Endothelial cell (in vitro differentiated cells): Measurements from ENCODE around the gene TMEM88. TPM values are rescaled to one million over a fixed set of nuclear protein-coding genes. Genes with fewer than 3 reads are reported as not detected.
A peak's percentile ranks its signal among the peaks of the same experiment; 100 is the strongest.

Experiments
- DNase-seq: peaks from one replicate; pipeline ENCODE4 v3.0.0; 2021; ENCODE audit warnings: low spot score
- H3K27ac Mint-ChIP-seq: one replicate; pipeline ENCODE4 v1.8.0; 2021; ENCODE audit warnings: mixed read lengths, inconsistent platforms; ENCODE audit not compliant: unreplicated experiment
- H3K27me3 Mint-ChIP-seq: one replicate; pipeline ENCODE4 v1.8.0; 2021; ENCODE audit warnings: mild to moderate bottlenecking, moderate library complexity, mixed read lengths, inconsistent platforms; ENCODE audit not compliant: unreplicated experiment
- H3K36me3 Mint-ChIP-seq: one replicate; pipeline ENCODE4 v1.8.0; 2021; ENCODE audit warnings: mild to moderate bottlenecking, low read depth, mixed read lengths, inconsistent platforms; ENCODE audit not compliant: unreplicated experiment
- H3K4me1 Mint-ChIP-seq: one replicate; pipeline ENCODE4 v1.8.0; 2021; ENCODE audit warnings: mild to moderate bottlenecking, mixed read lengths, inconsistent platforms; ENCODE audit not compliant: unreplicated experiment
- H3K4me3 Mint-ChIP-seq: one replicate; pipeline ENCODE4 v1.8.0; 2021; ENCODE audit warnings: mild to moderate bottlenecking, mixed read lengths, inconsistent platforms; ENCODE audit not compliant: unreplicated experiment
- H3K9me3 Mint-ChIP-seq: one replicate; pipeline ENCODE4 v1.8.0; 2021; ENCODE audit warnings: mixed read lengths, inconsistent platforms; ENCODE audit not compliant: unreplicated experiment
- CTCF ChIP-seq: fragments of 200-600 bp; sonication (generic); IDR thresholded peaks from one replicate; pipeline ENCODE4 v1.5.0; 2021; ENCODE audit warnings: antibody characterized with exemption; ENCODE audit not compliant: unreplicated experiment
- total RNA-seq: library from RNA; stranded (reverse); fragmentation: NEBNext Ultra II Directional; extraction: Animal tissue kit (Norgen Biotek cat#: 25700); gene quantifications from one replicate; pipeline ENCODE4 v1.2.1, GENCODE V29; 2021; ENCODE audit not compliant: unreplicated experiment

Gene TMEM88
- total RNA-seq, 1 donor from 2014 or later = 13.6 TPM

- TF ChIP-seq CTCF = no peak
- Mint-ChIP-seq H3K4me3 (peak overlapping the region; percentile 97), H3K36me3 (peaks cover 9% of the 10 kb centered on the region), H3K27me3 (peaks cover 43% of the 10 kb centered on the region), H3K27ac (peak overlapping the region; percentile 99), H3K9me3 (no peaks in the 10 kb centered on the region), H3K4me1 (peaks cover 50% of the 10 kb centered on the region)
- DNase-seq = peak; percentile 65
Measured at GRCh38 chr17:7835814-7836595, 18.9 kb upstream of the TMEM88 start.

- peak; percentile 96 for DNase-seq
- peaks cover 14% of the 10 kb centered on the region for H3K36me3 Mint-ChIP-seq
- peak overlapping the region; percentile 99 for H3K27ac Mint-ChIP-seq
- peaks cover 55% of the 10 kb centered on the region for H3K4me1 Mint-ChIP-seq
- peaks cover 46% of the 10 kb centered on the region for H3K27me3 Mint-ChIP-seq
- no peak for TF ChIP-seq CTCF
- peak overlapping the region; percentile 97 for H3K4me3 Mint-ChIP-seq
- no peaks in the 10 kb centered on the region for H3K9me3 Mint-ChIP-seq
Measured at GRCh38 chr17:7836596-7837407, 18.1 kb upstream of the TMEM88 start.

GRCh38 chr17:7837408-7838088 is 17.3 kb upstream of the TMEM88 start:
- H3K27ac Mint-ChIP-seq = peak overlapping the region; percentile 99
- no peak for TF ChIP-seq CTCF
- H3K4me3 Mint-ChIP-seq = peak overlapping the region; percentile 97
- H3K4me1 Mint-ChIP-seq = peaks cover 58% of the 10 kb centered on the region
- peaks cover 14% of the 10 kb centered on the region for H3K36me3 Mint-ChIP-seq
- no peaks in the 10 kb centered on the region for H3K9me3 Mint-ChIP-seq
- DNase-seq = no peak
- H3K27me3 Mint-ChIP-seq = peaks cover 44% of the 10 kb centered on the region

GRCh38 chr17:7838090-7839075 is 16.5 kb upstream of the TMEM88 start:
- Mint-ChIP-seq H3K27me3 (peaks cover 45% of the 10 kb centered on the region), H3K27ac (peak overlapping the region; percentile 51), H3K4me1 (peaks cover 58% of the 10 kb centered on the region), H3K4me3 (peak overlapping the region; percentile 97), H3K9me3 (no peaks in the 10 kb centered on the region), H3K36me3 (peaks cover 17% of the 10 kb centered on the region)
- DNase-seq = no peak
- no peak for TF ChIP-seq CTCF
